Measurements from ENCODE around the gene CLSTN3.

Gene CLSTN3

DNA sequence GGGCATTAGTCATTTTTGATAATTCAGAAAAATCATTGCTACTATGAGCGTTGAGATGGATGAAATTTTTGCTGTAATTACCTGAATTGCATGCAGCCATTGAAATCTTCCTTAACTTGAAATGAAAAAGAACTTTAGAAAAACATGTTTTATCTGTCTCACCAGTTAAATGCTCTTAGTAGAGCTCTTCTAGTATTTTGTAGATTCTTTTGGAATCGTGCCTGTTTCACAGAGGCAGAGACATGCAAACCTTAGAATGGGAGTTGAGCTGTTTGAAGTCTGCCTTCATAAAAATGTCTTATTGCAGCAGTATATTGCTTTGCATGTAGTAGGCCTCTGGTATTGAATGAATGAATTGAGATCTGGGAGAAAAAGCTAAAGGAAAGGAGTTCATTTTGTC is 63.5 kb downstream of the CLSTN3 start:
- TF ChIP-seq ZNF626 (tag by site-specific recombination; IDR thresholded peaks at IDR 0.05) (no peak), ZBTB7A (tag by site-specific recombination; IDR thresholded peaks at IDR 0.05; ENCODE audit: low read depth) (no peak)
- TF ChIP-seq, protein P1, sequence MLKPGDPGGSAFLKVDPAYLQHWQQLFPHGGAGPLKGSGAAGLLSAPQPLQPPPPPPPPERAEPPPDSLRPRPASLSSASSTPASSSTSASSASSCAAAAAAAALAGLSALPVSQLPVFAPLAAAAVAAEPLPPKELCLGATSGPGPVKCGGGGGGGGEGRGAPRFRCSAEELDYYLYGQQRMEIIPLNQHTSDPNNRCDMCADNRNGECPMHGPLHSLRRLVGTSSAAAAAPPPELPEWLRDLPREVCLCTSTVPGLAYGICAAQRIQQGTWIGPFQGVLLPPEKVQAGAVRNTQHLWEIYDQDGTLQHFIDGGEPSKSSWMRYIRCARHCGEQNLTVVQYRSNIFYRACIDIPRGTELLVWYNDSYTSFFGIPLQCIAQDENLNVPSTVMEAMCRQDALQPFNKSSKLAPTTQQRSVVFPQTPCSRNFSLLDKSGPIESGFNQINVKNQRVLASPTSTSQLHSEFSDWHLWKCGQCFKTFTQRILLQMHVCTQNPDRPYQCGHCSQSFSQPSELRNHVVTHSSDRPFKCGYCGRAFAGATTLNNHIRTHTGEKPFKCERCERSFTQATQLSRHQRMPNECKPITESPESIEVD (tag by site-specific recombination; IDR thresholded peaks at IDR 0.05), result peak; percentile 54

DNA sequence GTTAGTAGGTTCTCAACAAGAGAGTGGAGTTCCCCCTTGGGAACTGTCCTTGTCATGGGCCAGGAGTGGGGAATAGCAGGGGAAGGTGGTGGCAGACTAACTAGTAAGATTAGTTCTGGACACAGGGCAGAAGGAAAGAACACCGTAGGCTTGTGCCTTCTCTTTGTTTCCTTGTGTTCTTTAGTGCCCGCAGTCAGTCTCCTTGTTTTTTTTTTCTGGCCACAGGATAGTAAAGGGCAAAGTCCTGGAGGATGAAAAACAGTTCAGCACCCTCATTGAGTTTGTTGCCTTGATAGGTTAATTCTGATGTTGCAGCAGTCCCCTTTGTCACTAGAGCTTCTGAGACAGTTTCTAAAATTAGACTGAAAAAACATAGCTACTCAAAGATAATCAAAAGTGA is 67.7 kb downstream of the CLSTN3 start:
- Histone ChIP-seq H3K9me3 (ENCODE audit: control insufficient read depth, insufficient read depth, low read depth, low read length) (no peaks in the 10 kb centered on the region), H3K27ac (ENCODE audit: extremely low read depth, low read depth, low read length) (no peak overlapping the region), H3K4me1 (ENCODE audit: control insufficient read depth, insufficient read depth, low read length) (peaks cover 13% of the 10 kb centered on the region), H3K4me3 (ENCODE audit: low read depth, low read length) (no peak overlapping the region), H3K36me3 (ENCODE audit: control insufficient read depth in 2 of 2, insufficient read depth in 1 of 2, low read length in 2 of 2) (peaks cover 17 to 57% of the 10 kb centered on the region in 2 experiments)
- TF ChIP-seq, protein P2, sequence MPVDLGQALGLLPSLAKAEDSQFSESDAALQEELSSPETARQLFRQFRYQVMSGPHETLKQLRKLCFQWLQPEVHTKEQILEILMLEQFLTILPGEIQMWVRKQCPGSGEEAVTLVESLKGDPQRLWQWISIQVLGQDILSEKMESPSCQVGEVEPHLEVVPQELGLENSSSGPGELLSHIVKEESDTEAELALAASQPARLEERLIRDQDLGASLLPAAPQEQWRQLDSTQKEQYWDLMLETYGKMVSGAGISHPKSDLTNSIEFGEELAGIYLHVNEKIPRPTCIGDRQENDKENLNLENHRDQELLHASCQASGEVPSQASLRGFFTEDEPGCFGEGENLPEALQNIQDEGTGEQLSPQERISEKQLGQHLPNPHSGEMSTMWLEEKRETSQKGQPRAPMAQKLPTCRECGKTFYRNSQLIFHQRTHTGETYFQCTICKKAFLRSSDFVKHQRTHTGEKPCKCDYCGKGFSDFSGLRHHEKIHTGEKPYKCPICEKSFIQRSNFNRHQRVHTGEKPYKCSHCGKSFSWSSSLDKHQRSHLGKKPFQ (tag by site-specific recombination; IDR thresholded peaks at IDR 0.05), result no peak
- TF ChIP-seq ZNF146 (tag by site-specific recombination; IDR thresholded peaks at IDR 0.05) (no peak), ZNF10 (tag by site-specific recombination; IDR thresholded peaks at IDR 0.05) (0 out of 2 replicates have a peak, but pooled peaks have one; percentile 14)
- TF ChIP-seq, protein P3, sequence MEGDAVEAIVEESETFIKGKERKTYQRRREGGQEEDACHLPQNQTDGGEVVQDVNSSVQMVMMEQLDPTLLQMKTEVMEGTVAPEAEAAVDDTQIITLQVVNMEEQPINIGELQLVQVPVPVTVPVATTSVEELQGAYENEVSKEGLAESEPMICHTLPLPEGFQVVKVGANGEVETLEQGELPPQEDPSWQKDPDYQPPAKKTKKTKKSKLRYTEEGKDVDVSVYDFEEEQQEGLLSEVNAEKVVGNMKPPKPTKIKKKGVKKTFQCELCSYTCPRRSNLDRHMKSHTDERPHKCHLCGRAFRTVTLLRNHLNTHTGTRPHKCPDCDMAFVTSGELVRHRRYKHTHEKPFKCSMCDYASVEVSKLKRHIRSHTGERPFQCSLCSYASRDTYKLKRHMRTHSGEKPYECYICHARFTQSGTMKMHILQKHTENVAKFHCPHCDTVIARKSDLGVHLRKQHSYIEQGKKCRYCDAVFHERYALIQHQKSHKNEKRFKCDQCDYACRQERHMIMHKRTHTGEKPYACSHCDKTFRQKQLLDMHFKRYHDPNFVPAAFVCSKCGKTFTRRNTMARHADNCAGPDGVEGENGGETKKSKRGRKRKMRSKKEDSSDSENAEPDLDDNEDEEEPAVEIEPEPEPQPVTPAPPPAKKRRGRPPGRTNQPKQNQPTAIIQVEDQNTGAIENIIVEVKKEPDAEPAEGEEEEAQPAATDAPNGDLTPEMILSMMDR (tag by site-specific recombination; IDR thresholded peaks at IDR 0.05), result no peak
- CTCF ChIA-PET, result interaction anchor here (1.1 kb wide), 1 partner anchor 9 kb away, joined by 4 read pairs; no protein-coding TSS in a partner anchor
- POLR2A ChIA-PET, result interaction anchor here (0.6 kb wide), 1 partner anchor 283 kb away, joined by 3 read pairs; the partner anchor contains the start of gene ENO2

More for the DNA sequence above, 63.5 kb downstream of the CLSTN3 start:
- ChIA-PET CTCF (interaction anchor here (0.6 to 1.2 kb wide), 4 partner anchors 49 to 688 kb away, joined by 3 to 5 read pairs (median 4); no protein-coding TSS in a partner anchor), POLR2A (no interaction called here)
- no peak overlapping the region for H3K27ac ChIP-seq (ENCODE audit: extremely low read depth, low read depth, low read length)
- peaks cover 8 to 50% of the 10 kb centered on the region in 2 experiments for H3K36me3 ChIP-seq (ENCODE audit: control insufficient read depth in 2 of 2, insufficient read depth in 1 of 2, low read length in 2 of 2)
- H3K9me3 ChIP-seq (ENCODE audit: control insufficient read depth, insufficient read depth, low read depth, low read length), result no peaks in the 10 kb centered on the region
- no peak overlapping the region for H3K4me3 ChIP-seq (ENCODE audit: low read depth, low read length)
- H3K4me1 ChIP-seq (ENCODE audit: control insufficient read depth, insufficient read depth, low read length), result peaks cover 17% of the 10 kb centered on the region

DNA sequence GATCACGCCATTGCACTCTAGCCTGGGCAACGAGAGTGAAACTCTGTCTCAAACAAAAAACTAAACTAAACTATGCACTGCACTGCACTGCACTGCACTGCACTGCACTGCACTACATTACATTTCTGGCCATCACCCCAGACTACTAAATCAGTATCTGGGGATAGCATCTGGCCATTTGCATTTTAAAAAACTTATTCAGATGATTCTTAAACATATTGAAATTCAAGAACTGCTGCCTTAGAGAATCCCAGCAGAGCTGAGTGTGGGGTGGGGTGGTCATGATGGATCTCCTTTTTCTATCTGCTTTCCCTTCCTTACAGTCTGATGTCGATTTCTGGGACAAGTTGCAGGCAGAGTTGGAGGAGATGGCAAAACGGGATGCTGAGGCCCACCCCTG is 72.9 kb downstream of the CLSTN3 start:
- no peaks in the 10 kb centered on the region for H3K4me1 ChIP-seq (ENCODE audit: control insufficient read depth, insufficient read depth, low read length)
- no peaks in the 10 kb centered on the region for H3K9me3 ChIP-seq (ENCODE audit: control insufficient read depth, insufficient read depth, low read depth, low read length)
- ChIA-PET POLR2A (no interaction called here), CTCF (interaction anchor here (0.6 to 1.1 kb wide), 3 partner anchors 14 to 49 kb away, joined by 3 read pairs; partner anchors contain the start of gene PEX5)
- H3K27ac ChIP-seq (ENCODE audit: extremely low read depth, low read depth, low read length), result no peak overlapping the region
- peaks cover 56 to 79% of the 10 kb centered on the region in 2 experiments for H3K36me3 ChIP-seq (ENCODE audit: control insufficient read depth in 2 of 2, insufficient read depth in 1 of 2, low read length in 2 of 2)
- H3K4me3 ChIP-seq (ENCODE audit: low read depth, low read length), result no peak overlapping the region
- TF ChIP-seq OVOL3 (tag by site-specific recombination; IDR thresholded peaks at IDR 0.05), result no peak
- TF ChIP-seq, protein P4, sequence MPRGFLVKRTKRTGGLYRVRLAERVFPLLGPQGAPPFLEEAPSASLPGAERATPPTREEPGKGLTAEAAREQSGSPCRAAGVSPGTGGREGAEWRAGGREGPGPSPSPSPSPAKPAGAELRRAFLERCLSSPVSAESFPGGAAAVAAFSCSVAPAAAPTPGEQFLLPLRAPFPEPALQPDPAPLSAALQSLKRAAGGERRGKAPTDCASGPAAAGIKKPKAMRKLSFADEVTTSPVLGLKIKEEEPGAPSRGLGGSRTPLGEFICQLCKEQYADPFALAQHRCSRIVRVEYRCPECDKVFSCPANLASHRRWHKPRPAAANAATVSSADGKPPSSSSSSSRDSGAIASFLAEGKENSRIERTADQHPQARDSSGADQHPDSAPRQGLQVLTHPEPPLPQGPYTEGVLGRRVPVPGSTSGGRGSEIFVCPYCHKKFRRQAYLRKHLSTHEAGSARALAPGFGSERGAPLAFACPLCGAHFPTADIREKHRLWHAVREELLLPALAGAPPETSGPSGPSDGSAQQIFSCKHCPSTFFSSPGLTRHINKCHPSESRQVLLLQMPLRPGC (tag by site-specific recombination; IDR thresholded peaks at IDR 0.05), result no peak
- TF ChIP-seq KLF7 (tag by site-specific recombination; IDR thresholded peaks at IDR 0.05; ENCODE audit: borderline replicate concordance), result no peak
- TF ChIP-seq ZNF558 (tag by site-specific recombination; IDR thresholded peaks at IDR 0.05), result no peak
- TF ChIP-seq, protein P5, sequence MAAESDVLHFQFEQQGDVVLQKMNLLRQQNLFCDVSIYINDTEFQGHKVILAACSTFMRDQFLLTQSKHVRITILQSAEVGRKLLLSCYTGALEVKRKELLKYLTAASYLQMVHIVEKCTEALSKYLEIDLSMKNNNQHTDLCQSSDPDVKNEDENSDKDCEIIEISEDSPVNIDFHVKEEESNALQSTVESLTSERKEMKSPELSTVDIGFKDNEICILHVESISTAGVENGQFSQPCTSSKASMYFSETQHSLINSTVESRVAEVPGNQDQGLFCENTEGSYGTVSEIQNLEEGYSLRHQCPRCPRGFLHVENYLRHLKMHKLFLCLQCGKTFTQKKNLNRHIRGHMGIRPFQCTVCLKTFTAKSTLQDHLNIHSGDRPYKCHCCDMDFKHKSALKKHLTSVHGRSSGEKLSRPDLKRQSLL (tag by site-specific recombination; IDR thresholded peaks at IDR 0.05), result no peak
- TF ChIP-seq ZBTB17 (tag by site-specific recombination; IDR thresholded peaks at IDR 0.05), result no peak
- no peak for TF ChIP-seq ZFP3 (tag by site-specific recombination; IDR thresholded peaks at IDR 0.05; ENCODE audit: low read depth)
- no peak for TF ChIP-seq ZNF654 (tag by site-specific recombination; IDR thresholded peaks at IDR 0.05; ENCODE audit: low read depth)
- TF ChIP-seq ZNF473 (tag by site-specific recombination; IDR thresholded peaks at IDR 0.05), result no peak
- TF ChIP-seq ZNF37A (tag by site-specific recombination; IDR thresholded peaks at IDR 0.05), result no peak
- no peak for TF ChIP-seq EGR2 (tag by site-specific recombination; IDR thresholded peaks at IDR 0.05; ENCODE audit: low read depth)
- no peak for TF ChIP-seq ZFHX2 (tag by site-specific recombination; conservative IDR thresholded peaks at IDR 0.05)
- no peak for TF ChIP-seq ZNF555 (tag by site-specific recombination; conservative IDR thresholded peaks at IDR 0.05)
- TF ChIP-seq, protein P6, sequence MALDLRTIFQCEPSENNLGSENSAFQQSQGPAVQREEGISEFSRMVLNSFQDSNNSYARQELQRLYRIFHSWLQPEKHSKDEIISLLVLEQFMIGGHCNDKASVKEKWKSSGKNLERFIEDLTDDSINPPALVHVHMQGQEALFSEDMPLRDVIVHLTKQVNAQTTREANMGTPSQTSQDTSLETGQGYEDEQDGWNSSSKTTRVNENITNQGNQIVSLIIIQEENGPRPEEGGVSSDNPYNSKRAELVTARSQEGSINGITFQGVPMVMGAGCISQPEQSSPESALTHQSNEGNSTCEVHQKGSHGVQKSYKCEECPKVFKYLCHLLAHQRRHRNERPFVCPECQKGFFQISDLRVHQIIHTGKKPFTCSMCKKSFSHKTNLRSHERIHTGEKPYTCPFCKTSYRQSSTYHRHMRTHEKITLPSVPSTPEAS (tag by site-specific recombination; IDR thresholded peaks at IDR 0.05), result no peak

Data from HEK293 (cell line).